OCI-LY3 (cell line): Measurements from ENCODE around the gene HELQ.

Experiments used
- CTCF ChIP-seq: fragments of 200-600, 300-600 bp; sonication (generic); IDR thresholded peaks from 2 replicates; pipeline ENCODE4 v1.5.1; 2014; ENCODE audit warnings: antibody characterized with exemption, low read length, low read depth
- EZH2phosphoT487 ChIP-seq: fragments of 200-600 bp; shearing (Covaris generic); IDR thresholded peaks from 2 replicates; pipeline ENCODE4 v1.6.1; 2018; ENCODE audit warnings: antibody characterized with exemption, mixed run types, low read depth

DNA sequence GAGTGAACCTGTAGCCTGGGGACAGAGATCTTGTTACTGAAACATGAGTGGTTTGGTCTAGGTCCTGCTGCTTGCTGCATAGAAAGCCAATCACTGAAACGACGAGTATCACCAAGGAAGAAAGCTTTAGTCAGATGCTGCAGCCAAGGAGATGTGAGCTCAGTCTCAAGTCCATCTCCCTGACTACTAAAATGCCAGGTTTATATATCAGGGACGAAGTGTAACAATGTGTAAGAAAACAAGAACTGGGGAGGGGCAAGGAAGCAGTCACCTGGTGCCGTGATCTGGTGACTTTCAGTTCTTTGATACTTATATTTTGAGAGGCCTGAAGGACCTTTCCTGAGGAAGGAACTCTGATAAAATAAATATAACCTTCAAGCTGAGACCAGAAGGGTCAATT lies 48.9 kb upstream of the HELQ start:
- TF ChIP-seq CTCF = no peak
- TF ChIP-seq EZH2phosphoT487 = no peak
